Stimulated activated effector memory CD8-positive, alpha-beta T cell treated with anti-CD3 and anti-CD28 coated beads, Interleukin-12 subunit alpha, Interleukin-12 subunit beta, amount 100 ng/mL, for 72 hours (primary cell): Measurements from ENCODE around the gene CDKN2AIPNL.
"Not testable (repeated sequence)": the region's sequence is repeated elsewhere in the genome, so short reads cannot be mapped to it uniquely, and the experiment has no call there.

Experiments
- ATAC-seq: fragments of 150-1000 bp; cut with Tn5 transposase; 2 replicates; pipeline ENCODE4 v1.10.0; 2021
- DNase-seq, 2 donors: peaks; one replicate each; pipeline ENCODE4 v3.0.0; 2021 to 2022; ENCODE audit warnings: low spot score in 2 of 2
- H3K27ac Mint-ChIP-seq: one replicate; pipeline ENCODE4 v1.8.0; 2022; ENCODE audit warnings: mild to moderate bottlenecking, mixed read lengths
- H3K36me3 Mint-ChIP-seq: one replicate; pipeline ENCODE4 v1.8.0; 2022; ENCODE audit warnings: mild to moderate bottlenecking, mixed read lengths
- H3K4me1 Mint-ChIP-seq: one replicate; pipeline ENCODE4 v1.8.0; 2022; ENCODE audit warnings: mixed read lengths
- H3K4me3 Mint-ChIP-seq: one replicate; pipeline ENCODE4 v1.8.0; 2022; ENCODE audit warnings: mild to moderate bottlenecking, mixed read lengths
- H3K9me3 Mint-ChIP-seq: one replicate; pipeline ENCODE4 v1.8.0; 2022; ENCODE audit warnings: mixed read lengths

Gene CDKN2AIPNL

GRCh38 chr5:134392301-134392700, 19.4 kb downstream of the CDKN2AIPNL start:
- Mint-ChIP-seq H3K4me1 (no peaks in the 10 kb centered on the region), H3K27ac (peak overlapping the region; percentile 8)
- ATAC-seq = no peak

DNA sequence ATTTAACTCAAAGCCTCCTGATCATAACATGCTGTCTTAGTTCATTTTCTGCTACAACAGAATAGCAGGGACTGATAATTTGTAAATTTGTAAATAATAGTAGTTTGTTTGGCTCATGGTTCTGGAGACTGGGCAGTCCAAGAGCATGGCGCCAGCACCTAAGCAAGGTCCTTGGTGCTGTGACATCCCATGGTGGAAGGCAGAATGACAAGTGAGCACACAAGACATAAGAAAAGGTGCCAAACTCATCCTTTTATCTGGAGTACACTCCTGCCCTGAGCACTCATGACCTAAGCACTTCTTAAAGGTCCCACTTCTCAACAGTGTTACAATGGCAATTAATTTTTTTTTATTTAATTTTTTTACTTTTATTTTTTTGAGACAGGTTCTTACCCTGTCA, 24.2 kb downstream of the CDKN2AIPNL start:
- ATAC-seq (no peak), DNase-seq (no peak)
- Mint-ChIP-seq H3K4me1 (peaks cover 13% of the 10 kb centered on the region), H3K27ac (no peak overlapping the region), H3K36me3 (peaks cover 100% of the 10 kb centered on the region), H3K9me3 (no peaks in the 10 kb centered on the region), H3K4me3 (no peak overlapping the region)

More at GRCh38 chr5:134392301-134392700, 19.4 kb downstream of the CDKN2AIPNL start:
- no peak for DNase-seq
- Mint-ChIP-seq H3K9me3 (no peaks in the 10 kb centered on the region), H3K36me3 (peaks cover 93% of the 10 kb centered on the region), H3K4me3 (no peak overlapping the region)

GRCh38 chr5:134383980-134384697, 27.5 kb downstream of the CDKN2AIPNL start:
- peaks cover 100% of the 10 kb centered on the region for H3K36me3 Mint-ChIP-seq
- H3K4me3 Mint-ChIP-seq = no peak overlapping the region
- ATAC-seq (no peak), DNase-seq (no peak)
- H3K4me1 Mint-ChIP-seq = peaks cover 13% of the 10 kb centered on the region
- no peaks in the 10 kb centered on the region for H3K9me3 Mint-ChIP-seq
- peak overlapping the region; percentile 79 for H3K27ac Mint-ChIP-seq

- not testable (repeated sequence) for DNase-seq, ATAC-seq, H3K27ac Mint-ChIP-seq, H3K4me3 Mint-ChIP-seq, H3K9me3 Mint-ChIP-seq
- Mint-ChIP-seq H3K4me1 (peaks cover 13% of the 10 kb centered on the region), H3K36me3 (peaks cover 100% of the 10 kb centered on the region)
Measured at GRCh38 chr5:134382204-134382603, 29.5 kb downstream of the CDKN2AIPNL start.

DNA sequence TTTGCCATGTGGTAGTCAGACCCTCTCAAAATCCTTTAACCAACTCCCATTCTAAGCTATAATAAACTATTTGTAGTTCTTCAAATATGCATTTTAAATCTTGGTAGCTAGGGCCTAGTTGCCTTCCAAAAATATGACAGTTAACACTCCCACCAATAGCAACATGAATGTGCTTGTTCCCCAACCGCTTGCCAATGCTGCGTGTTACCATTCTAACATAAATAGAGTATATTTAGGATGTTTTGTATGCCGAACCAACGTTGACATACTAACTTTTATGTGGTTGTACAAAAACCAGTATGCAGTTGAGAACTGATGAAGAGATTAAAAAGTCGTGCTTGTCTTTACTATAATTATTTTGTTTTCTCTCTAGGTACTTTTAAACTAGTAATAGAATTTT, 31.3 kb downstream of the CDKN2AIPNL start:
- Mint-ChIP-seq H3K9me3 (no peaks in the 10 kb centered on the region), H3K4me1 (peaks cover 13% of the 10 kb centered on the region), H3K4me3 (no peak overlapping the region), H3K27ac (no peak overlapping the region), H3K36me3 (peaks cover 100% of the 10 kb centered on the region)
- ATAC-seq (no peak), DNase-seq (no peak)

DNA sequence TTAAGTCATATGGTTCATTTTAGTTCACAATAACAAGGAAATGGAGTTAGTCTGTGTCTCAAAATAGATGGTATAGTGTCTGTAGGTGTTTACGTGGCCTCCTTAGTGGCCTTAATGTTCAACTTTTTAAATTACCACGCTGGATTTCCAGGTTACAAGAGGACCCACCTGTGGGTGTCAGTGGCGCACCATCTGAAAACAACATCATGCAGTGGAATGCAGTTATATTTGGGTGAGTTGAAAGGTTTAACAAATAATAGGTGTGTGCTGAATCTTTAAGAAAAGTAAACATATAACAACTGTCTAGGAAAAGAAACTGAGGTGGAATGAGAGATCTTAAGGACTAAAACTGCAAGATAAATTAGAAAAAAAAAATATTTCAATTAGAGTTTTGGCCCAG, 37.4 kb downstream of the CDKN2AIPNL start:
- H3K4me1 Mint-ChIP-seq = peaks cover 34% of the 10 kb centered on the region
- H3K36me3 Mint-ChIP-seq = peaks cover 81% of the 10 kb centered on the region
- peak overlapping the region; percentile 20 for H3K27ac Mint-ChIP-seq
- no peaks in the 10 kb centered on the region for H3K9me3 Mint-ChIP-seq
- no peak for ATAC-seq
- no peak overlapping the region for H3K4me3 Mint-ChIP-seq
- no peak for DNase-seq

DNA sequence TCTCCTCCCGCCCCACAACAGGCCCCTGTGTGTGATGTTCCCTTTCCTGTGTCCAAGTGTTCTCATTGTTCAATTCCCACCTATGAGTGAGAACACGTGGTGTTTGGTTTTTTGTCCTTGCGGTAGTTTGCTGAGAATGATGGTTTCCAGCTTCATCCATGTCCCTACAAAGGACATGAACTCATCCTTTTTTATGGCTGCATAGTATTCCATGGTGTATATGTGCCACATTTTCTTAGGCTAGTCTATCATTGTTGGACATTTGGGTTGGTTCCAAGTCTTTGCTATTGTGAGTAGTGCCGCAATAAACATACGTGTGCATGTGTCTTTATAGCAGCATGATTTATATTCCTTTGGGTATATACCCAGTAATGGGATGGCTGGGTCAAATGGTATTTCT, 38.0 kb downstream of the CDKN2AIPNL start:
- DNase-seq, H3K9me3 Mint-ChIP-seq, H3K27ac Mint-ChIP-seq, ATAC-seq: not testable (repeated sequence)
- peaks cover 76% of the 10 kb centered on the region for H3K36me3 Mint-ChIP-seq
- peaks cover 34% of the 10 kb centered on the region for H3K4me1 Mint-ChIP-seq
- peak overlapping the region; percentile 96 for H3K4me3 Mint-ChIP-seq

- DNase-seq (peak; percentile 11 to 73), ATAC-seq (peak; percentile 0)
- Mint-ChIP-seq H3K27ac (peak overlapping the region; percentile 99), H3K36me3 (peaks cover 69% of the 10 kb centered on the region), H3K4me1 (peaks cover 43% of the 10 kb centered on the region), H3K4me3 (peak overlapping the region; percentile 96), H3K9me3 (no peaks in the 10 kb centered on the region)
Measured at GRCh38 chr5:134371834-134372340, 39.8 kb downstream of the CDKN2AIPNL start.

DNA sequence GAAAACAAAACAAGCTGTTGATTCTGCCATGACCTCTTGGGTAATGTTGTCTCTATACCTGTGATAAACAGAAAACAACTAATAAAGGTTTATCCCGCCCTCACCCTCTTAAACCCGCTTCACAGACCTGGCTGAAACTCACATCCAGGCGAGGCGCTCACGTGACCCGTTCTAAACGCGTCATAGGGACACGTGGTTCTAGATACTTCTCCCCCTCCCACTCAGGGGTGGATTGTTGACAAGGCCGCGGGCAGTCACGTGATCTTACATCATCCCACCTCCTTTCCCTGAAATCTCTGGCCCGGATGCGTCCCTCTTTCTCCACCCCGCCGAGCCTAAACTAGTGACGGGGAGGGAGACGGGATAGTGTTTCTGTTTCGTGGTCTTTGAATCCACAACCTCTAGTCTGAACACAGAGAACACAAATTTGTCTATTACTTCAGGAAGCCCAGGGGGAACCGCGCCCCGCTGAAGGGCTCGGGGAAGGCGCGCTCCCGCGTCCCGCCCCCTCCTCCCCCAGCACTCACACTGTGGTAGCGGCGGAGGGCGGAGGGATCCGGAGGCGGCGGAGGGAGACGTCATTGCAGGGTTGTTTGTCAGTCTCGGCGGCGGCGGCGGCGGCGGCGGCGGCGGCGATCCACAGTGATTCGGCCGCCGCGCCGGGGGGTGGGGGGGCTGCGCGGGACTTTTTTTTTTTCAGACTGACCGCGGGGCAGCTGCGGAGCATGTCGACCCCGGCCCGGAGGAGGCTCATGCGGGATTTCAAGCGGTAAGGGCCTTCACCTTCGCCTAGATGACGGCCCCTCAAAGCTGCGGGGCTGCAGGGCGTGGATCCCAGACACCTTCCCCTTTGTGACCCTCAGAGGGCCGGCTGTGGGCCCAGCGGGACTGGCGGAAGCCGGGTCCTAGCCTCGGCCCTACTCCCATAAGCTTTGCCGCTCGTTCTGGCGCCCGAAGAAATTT, 40.5 kb downstream of the CDKN2AIPNL start, which contains the start of gene UBE2B:
Gene UBE2B, plus strand, starts transcription at position 699 of the 963 bp plus-strand sequence. Its CDS starts 27 bp downstream, at position 726.
- H3K36me3 Mint-ChIP-seq = peaks cover 63% of the 10 kb centered on the region
- H3K4me1 Mint-ChIP-seq = peaks cover 48% of the 10 kb centered on the region
- no peaks in the 10 kb centered on the region for H3K9me3 Mint-ChIP-seq
- peak within 1 kb of the TSS; percentile 96 for H3K4me3 Mint-ChIP-seq
- ATAC-seq (peak; percentile 87), DNase-seq (peak; percentile 91 to 97)
- H3K27ac Mint-ChIP-seq = peak within 1 kb of the TSS; percentile 99

- Mint-ChIP-seq H3K9me3 (no peaks in the 10 kb centered on the region), H3K4me3 (peak overlapping the region; percentile 96), H3K4me1 (peaks cover 55% of the 10 kb centered on the region), H3K36me3 (peaks cover 56% of the 10 kb centered on the region), H3K27ac (peak overlapping the region; percentile 99)
- ATAC-seq (peak; percentile 4), DNase-seq (peak in 1 of 2 donors; percentile 5)
Measured at GRCh38 chr5:134370311-134370870, 41.3 kb downstream of the CDKN2AIPNL start.

GRCh38 chr5:134365604-134366003, 46.1 kb downstream of the CDKN2AIPNL start:
- Mint-ChIP-seq H3K4me3 (no peak overlapping the region), H3K9me3 (no peaks in the 10 kb centered on the region), H3K36me3 (peaks cover 22% of the 10 kb centered on the region), H3K27ac (no peak overlapping the region), H3K4me1 (peaks cover 33% of the 10 kb centered on the region)
- DNase-seq (no peak), ATAC-seq (no peak)

DNA sequence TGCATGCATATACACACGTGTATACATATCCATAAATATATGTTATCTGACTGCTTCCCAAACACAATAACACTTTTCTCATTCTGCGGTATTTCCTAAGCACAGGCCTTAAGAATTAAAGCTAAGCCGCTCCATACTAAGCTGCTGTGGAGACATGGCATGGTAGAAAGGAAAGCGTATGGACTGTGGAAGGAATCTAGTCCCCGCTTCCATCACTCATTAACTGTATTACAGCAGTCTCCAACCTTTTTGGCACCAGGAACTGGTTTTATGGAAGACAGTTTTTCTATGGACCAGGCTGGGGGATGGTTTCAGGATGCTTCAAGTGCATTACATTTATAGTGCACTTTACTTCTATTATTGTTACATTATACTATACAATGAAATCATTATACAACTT, 56.0 kb downstream of the CDKN2AIPNL start:
- no peaks in the 10 kb centered on the region for H3K36me3 Mint-ChIP-seq
- no peak for ATAC-seq
- H3K4me1 Mint-ChIP-seq = no peaks in the 10 kb centered on the region

More for the DNA sequence above, 56.0 kb downstream of the CDKN2AIPNL start:
- H3K9me3 Mint-ChIP-seq = no peaks in the 10 kb centered on the region
- no peak overlapping the region for H3K27ac Mint-ChIP-seq
- H3K4me3 Mint-ChIP-seq = no peak overlapping the region
- DNase-seq = no peak
